ENCODE data around the gene ZPR1.
A peak's percentile ranks its signal among the peaks of the same experiment; 100 is the strongest.

ZPR1 gene

GRCh38 chr11:116792869-116793771 is 5.3 kb upstream of the ZPR1 start:
- DNase-seq: no peak

GRCh38 chr11:116792144-116792868 is 4.5 kb upstream of the ZPR1 start:
- DNase-seq: no peak

DNA sequence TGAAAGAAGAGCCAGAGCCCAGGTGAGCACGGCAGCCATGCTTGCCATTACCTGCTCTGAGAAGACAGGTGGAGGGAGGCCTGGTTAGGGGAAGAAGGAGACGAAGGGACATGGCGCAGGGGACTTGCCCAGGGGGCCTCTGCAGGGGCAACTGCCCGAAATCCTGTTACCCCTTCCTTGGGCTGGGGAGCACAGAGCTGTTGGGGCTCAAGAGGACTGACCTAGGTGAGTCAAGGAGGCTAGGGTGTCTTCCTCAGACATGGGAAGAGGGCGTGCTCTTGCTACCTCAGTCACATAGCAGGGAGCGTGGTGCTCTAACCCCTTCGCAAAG is 4.0 kb upstream of the ZPR1 start, which contains the start of gene APOA5:
TSS of gene APOA5 (minus strand) at position 67 of the 331 bp plus-strand sequence. CDS start at position 48, 19 bp downstream.
- DNase-seq: no peak

DNA sequence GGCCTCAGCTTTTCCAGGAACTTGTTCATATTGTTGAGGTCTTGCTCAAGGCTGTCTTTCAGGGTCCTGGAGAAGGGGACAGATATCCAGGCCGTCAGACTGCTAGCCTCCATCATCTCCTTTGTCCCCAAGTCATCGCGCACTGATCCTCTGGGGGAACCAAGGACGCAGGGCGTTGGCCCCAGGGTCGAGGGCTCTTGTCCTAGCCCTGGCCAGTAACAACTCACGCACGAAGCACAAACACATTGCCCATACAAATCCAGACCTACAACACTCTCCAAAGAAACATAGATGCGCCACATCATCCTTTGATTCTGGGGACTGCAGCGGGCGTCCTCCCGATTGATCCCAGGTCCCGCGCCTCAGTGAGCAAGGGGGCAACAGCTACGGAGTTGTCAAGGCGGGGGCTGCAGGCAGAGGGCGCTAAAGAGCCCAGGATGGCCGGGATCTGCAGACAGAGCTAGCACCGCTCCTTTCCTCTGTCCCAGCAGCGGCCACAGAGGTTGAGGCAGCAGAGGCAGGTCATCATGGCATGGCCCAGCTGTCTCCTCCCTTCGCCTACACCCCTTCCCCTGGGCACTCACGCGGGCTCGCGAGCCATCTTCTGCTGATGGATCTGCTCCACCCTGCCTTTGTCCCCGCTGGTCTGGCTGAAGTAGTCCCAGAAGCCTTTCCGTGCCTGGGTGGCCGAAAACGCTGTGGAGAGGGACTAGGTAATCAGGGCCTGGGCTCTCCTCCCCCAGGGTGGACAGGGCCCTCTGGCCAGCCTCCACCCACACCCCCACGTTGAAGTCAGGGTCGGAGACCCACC is 3.4 kb upstream of the ZPR1 start:
- DNase-seq: peak in 51 of 56 donors; percentile 19 to 88 (median 63)

DNA sequence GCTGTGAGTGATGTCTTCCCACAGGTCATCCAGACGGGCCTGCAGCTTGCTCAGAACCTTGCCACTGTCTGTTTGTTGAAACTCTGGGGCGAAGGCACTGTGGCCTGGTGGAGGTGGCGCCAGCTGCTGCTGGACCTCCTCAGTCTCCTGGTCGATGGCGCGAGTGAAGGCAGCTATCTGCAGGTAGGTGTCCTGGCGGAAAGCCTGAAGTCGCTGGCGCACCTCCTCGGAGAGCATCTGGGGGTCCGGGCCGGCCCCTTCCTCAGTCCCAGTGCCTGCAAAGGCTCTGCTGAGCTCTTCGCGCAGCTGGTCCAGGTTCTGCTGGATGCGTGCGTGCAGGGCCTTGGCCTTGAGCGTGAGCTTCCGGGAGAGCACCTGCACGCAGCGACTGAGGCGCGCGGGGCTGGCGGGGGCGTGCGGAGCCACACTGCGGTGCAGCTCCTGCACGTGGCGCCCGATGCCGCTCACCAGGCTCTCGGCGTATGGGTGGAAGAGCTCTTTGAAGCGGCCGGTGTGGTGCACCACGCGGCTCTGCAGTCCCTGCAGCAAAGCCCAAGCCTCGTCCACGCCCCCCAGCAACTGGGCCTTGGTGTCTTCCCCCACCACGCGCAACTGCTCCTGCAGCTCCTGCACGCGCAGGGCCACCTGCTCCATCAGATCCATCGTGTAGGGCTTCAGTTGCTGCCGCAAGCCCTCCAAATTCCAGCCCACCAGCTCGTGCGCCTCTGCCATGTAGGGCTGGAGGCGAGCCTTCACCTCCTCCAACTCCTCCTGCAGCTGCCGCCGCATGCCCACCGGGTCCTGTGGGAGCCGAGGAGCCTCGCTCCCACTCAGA is 2.6 kb upstream of the ZPR1 start:
- no peak for DNase-seq

GRCh38 chr11:116788975-116789374 is 1.2 kb upstream of the ZPR1 start:
- no peak for DNase-seq

DNA sequence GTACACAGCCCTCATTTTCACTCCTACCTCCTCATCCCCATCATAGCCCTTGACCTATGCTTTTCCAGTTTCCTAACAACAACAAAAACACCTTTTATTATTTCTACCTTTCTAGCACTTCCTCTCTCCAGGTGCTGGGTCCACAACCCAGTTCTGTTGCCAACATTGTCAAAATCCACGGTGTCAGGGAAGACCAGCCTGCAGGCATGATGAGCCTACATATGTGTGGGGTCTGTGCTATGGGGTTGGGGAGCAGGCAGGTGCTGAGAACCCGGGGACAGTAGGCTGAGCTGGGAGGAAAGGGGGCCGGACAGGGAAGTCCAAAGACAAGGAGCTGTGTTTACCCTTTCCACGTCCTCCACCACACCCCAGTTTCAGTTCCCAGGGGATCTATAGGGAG is 711 bp upstream of the ZPR1 start:
- DNase-seq: no peak

DNA sequence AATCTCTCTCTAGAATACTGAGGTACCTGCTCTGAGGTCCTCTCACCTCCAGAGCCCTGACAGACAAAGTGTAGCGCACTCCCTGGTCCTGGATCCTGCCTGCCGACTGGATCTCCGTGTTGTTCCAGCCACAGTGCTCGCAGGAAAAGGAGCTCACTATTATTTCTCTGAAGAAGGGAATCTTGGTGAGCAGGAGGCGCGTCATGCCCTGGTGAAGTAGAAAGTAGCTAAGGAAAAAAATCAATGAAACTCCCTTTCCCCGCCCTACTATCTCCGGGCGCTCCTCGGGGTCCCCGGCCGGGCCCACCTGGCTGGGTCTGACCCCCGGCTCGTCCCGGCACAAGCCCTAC is 412 bp downstream of the ZPR1 start:
- DNase-seq: peak in 2 of 56 donors; percentile 30 to 53

- DNase-seq: no peak
These were observed 857 bp downstream of the ZPR1 start for GRCh38 chr11:116786966-116787365.

- DNase-seq: no peak
These were observed 1.5 kb downstream of the ZPR1 start for GRCh38 chr11:116786326-116786725.

GRCh38 chr11:116782728-116783127 is 5.1 kb downstream of the ZPR1 start:
- no peak for DNase-seq

- DNase-seq: no peak
These were observed 9.3 kb downstream of the ZPR1 start for GRCh38 chr11:116778556-116778955.

- no peak for DNase-seq
These were observed 10.8 kb downstream of the ZPR1 start for GRCh38 chr11:116777056-116777455.

- DNase-seq: no peak
These were observed 11.3 kb downstream of the ZPR1 start for GRCh38 chr11:116776522-116776984.

DNA sequence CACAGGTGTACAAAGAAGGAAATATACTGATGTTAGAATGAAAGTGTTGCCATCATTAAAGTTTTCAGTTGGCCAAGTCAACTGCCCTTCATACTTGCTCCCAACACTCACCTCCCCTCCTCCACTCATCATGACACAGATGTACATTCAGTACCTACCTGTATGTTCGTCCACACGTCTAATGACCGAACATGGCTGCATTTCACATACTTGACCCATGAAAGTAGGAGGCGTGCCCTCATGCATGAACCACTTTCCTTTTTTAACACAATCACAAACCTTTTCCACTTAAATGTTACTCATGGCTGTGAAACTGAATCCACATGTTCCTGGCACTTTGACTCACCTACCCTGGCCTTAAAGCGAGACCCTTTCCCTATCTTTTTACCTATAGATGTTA is 11.8 kb downstream of the ZPR1 start:
- no peak for DNase-seq

GRCh38 chr11:116774661-116775060 is 13.2 kb downstream of the ZPR1 start:
- no peak for DNase-seq

- DNase-seq: peak in 10 of 56 donors; percentile 56 to 80 (median 74)
These were observed 14.4 kb downstream of the ZPR1 start for GRCh38 chr11:116773203-116774097.

- peak in 55 of 56 donors; percentile 34 to 93 (median 84) for DNase-seq
These were observed 15.2 kb downstream of the ZPR1 start, which contains the start of gene BUD13 for GRCh38 chr11:116772443-116773202. TSS of gene BUD13 (minus strand) at chr11:116772987. CDS start at chr11:116772964, 23 bp downstream.

GRCh38 chr11:116771935-116772334 is 15.9 kb downstream of the ZPR1 start:
- no peak for DNase-seq

Data from nucleus accumbens (tissue), 56 donors.